KOPT-K1 (cell line): ENCODE measurements around the gene TCEANC.
"Not testable (repeated sequence)": the region's sequence is repeated elsewhere in the genome, so short reads cannot be mapped to it uniquely, and the experiment has no call there.

ENCODE experiments used
- H3K27ac ChIP-seq: fragments of 200-600 bp; sonication (generic); 2 replicates; pipeline ENCODE4 v1.5.1; 2016; ENCODE audit warnings: antibody characterized with exemption, mild to moderate bottlenecking, low read depth, low read length; ENCODE audit not compliant: poor library complexity, severe bottlenecking
- H3K36me3 ChIP-seq: fragments of 200-600 bp; sonication (generic); 2 replicates; pipeline ENCODE4 v1.5.1; 2017; ENCODE audit warnings: antibody characterized with exemption, mild to moderate bottlenecking, low read length, moderate library complexity; ENCODE audit not compliant: insufficient read depth
- H3K9me3 ChIP-seq: fragments of 200-600 bp; sonication (generic); 2 replicates; pipeline ENCODE4 v1.5.1; 2017; ENCODE audit warnings: antibody characterized with exemption, low read length, mild to moderate bottlenecking; ENCODE audit not compliant: insufficient read depth, poor library complexity, severe bottlenecking

The TCEANC gene

DNA sequence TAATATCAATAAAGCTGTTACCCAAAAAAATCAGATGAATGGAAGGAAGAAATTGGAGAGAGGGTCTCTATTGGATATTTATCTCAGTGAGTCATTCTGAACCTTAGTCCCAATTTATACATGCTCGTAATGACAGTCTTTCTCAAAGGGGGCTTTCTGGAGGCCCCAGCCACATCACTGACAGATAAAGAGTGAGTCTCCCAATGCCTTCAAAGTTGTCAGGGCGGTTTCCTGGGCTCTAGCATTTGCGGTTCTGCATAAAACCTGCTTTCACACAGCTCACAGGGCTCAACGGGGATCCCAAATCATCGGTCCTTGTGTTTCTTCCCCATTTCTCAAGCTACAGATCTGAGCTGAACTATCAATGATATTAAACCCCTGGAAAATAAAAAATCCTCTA, 17.3 kb downstream of the TCEANC start:
- H3K27ac ChIP-seq, result no peak overlapping the region
- H3K36me3 ChIP-seq, result no peaks in the 10 kb centered on the region
- no peaks in the 10 kb centered on the region for H3K9me3 ChIP-seq

DNA sequence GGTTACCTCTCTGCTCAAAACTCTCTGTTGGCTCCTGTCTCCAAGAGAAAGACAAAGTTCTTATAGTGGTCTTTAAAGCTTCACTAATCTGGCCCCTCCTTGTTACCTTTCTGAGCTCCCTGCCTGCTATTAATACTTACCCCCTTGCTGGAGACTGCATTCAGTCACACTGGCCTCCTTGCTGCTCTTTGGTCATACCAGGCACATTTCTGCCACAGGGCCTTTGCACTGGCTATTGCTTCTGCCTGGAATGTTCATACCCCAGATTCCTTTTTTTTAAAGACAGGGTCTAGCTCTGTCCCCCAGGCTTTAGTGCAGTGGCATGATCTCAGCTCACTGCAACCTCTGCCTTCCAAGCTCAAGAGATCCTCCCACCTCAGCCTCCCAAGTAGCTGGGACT, 20.1 kb downstream of the TCEANC start:
- Histone ChIP-seq H3K27ac (no peak overlapping the region), H3K36me3 (no peaks in the 10 kb centered on the region), H3K9me3 (no peaks in the 10 kb centered on the region)

DNA sequence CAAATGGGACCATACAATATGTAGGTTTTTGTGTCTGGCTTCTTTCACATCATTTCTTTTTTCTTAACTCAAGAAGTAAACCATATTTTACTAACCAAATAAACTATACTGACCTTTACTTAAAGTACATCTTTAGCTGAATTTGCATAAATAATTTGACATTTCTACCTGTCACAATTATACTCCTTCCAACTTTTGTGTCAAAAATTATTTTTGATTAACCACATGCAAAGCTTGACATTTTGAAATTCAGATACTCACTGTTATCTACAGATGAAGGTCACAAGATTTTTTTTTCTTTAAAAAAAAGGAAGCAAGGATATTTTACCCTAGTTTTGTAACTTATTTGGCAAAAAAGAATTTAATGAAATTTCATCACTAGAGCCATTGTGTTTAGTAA, 23.9 kb downstream of the TCEANC start:
- no peaks in the 10 kb centered on the region for H3K9me3 ChIP-seq
- H3K27ac ChIP-seq, result no peak overlapping the region
- H3K36me3 ChIP-seq, result no peaks in the 10 kb centered on the region

DNA sequence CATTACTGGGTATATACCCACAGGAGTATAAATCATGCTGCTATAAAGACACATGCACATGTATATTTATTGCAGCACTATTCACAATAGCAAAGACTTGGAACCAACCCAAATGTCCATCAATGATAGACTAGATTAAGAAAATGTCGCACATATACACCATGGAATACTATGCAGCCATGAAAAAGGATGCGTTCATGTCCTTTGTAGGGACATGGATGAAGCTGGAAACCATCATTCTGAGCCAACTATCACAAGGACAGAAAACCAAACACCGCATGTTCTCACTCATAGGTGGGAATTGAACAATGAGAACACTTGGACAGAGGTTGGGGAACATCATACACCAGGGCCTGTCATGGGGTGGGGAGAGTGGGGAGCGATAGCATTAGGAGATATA, 26.8 kb downstream of the TCEANC start:
- H3K27ac ChIP-seq, H3K36me3 ChIP-seq, H3K9me3 ChIP-seq: not testable (repeated sequence)

DNA sequence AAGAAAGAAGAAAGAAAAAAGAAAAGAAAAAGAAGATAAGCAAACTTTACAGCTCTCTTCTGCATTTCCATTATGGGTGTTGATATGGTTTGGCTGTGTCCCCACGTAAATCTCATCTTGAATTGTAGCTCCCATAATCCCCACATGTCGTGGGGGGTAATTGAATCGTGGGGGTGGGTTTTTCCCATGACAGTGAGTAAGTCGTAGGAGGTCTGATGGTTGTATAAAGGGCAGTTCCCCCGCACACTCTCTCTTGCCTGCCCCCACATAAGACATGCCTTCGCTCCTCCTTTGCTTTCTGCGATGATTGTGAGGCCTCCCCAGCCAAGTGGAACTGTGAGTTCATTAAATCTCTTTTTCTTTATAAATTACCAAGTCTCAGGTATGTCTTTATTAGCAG, 28.7 kb downstream of the TCEANC start:
- Histone ChIP-seq H3K27ac (no peak overlapping the region), H3K9me3 (no peaks in the 10 kb centered on the region), H3K36me3 (no peaks in the 10 kb centered on the region)

DNA sequence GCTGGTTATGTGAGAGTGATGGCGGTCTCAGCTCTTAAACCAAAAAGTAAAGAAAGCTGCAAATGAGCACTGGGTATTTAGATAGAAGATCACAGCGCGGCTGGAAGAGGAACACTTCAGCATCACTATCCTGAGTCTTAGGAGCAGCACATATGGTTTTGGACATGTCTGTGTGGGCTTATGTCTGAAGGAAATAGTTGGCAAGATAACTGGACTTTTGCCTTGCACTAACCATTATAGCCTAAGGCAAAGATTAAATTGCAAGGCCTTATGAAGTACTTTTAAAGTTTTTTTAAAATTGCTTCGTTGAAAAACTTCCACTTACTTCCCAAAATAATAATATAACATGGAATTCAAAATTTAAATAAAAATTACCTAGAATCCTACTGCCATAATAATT, 31.4 kb downstream of the TCEANC start:
- no peak overlapping the region for H3K27ac ChIP-seq
- no peaks in the 10 kb centered on the region for H3K36me3 ChIP-seq
- H3K9me3 ChIP-seq, result no peaks in the 10 kb centered on the region

DNA sequence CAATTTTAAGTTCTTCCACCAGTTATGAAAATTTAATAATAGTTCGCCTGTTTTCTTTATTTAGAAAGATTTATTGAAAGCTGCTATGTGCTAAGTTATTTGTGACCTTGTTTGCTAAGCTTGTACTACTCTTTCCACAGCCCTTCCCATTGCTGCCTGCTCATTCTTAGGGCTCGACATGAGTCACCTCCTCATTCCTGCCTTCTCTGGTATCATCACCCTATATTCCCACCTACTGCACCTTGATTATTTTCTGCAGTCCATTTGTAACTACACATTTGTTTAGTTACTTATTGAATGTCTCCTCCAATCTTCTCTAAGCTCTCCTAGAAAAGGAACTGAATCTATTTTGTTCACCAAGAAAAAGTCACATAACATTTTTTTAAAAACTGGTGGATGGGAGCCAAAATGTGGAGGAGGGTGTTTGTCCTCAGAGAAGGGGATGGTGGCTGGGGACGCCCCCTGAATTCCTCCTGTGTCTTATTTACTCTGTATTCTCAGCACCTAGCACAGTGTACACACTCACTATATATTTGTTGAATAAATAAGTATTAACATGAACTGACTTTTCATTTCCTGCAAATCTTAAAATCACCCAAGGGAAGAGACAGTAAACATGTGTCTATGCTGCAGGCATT, 32.3 kb downstream of the TCEANC start:
- Histone ChIP-seq H3K27ac (no peak overlapping the region), H3K36me3 (no peaks in the 10 kb centered on the region), H3K9me3 (no peaks in the 10 kb centered on the region)

DNA sequence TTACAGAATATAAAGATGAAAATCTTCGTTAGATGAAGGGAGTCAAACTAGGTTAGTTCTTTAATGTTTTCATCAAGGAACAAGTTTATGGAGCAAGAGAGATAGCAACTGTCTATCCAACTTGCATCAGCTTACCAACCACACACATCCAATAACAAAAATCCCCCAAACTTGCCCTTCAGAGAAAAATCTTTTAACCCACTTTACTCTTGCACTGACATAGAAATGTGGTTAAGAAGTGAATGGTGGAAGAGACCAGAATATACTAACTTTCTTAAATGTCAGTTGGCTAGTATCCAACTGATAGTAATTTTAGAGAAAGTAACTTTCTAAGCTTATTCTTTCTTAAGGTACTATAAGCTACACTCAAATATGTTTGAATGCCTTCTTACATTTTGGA, 34.3 kb downstream of the TCEANC start:
- H3K9me3 ChIP-seq, result no peaks in the 10 kb centered on the region
- H3K27ac ChIP-seq, result no peak overlapping the region
- H3K36me3 ChIP-seq, result no peaks in the 10 kb centered on the region

DNA sequence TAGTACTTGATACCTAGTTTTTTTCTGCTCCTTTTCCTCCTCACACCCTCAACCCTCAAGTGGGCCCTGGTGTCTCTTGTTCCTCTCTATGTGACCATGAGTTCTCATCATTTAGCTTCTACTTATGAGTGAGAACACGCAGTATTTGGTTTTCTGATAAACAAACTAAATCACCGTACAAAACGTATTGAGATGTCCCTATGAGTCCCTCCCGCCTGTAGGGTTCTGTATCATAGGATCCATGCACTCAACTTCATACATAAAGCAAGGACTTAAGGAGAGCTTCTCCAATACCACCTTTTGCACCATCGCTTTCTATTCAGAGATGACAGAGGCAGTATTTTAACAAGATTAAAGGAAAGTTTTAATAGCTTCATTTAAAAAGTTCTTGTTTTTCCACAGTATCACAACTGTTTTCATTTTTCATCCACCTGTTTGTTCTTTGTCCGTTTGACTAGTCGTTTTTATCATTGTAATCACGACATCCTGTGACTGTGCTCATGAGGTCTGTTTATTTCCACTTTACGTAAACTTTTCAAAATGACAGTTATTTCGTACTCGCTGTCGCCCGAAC, 35.5 kb downstream of the TCEANC start:
- no peaks in the 10 kb centered on the region for H3K36me3 ChIP-seq
- H3K27ac ChIP-seq, result peak overlapping the region; percentile 67
- H3K9me3 ChIP-seq, result no peaks in the 10 kb centered on the region

DNA sequence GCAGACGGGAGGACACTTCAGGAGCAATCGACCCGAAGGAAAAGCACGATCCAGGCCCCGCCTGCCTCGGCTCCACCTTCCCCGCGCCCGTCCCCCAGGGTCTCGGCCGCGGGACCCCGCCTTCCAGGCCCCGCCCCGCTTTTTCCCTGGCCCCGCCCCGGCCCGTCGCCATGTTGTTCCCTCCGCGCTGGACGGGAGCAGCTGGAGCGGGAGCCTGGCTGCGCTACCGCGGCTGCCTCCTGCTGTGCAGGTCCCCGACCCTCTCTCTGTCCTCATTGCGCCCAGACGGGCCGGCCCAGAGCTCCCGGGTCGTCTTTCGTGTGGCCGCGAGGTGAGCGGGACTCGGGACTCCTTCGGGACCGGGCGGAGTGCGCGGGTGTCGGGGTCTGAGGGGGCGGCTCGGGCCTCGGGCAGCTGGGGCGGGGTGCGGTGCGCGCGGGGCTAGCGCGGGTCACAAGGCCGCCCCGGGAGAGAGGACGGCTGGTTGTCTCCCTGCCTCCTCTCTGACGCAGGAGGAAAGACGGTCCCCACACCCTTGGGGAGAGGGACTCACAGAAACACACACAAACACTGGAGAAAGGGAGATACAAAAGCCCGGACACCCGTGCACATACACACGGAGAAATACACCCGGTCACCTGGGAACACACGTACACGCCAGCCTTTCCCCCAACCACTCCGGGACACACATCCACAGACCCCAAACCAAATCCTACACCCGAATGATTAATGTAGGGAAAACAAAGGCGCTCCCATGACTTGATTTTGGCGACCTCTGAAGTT, 36.2 kb downstream of the TCEANC start, which contains the start of gene RAB9A:
RAB9A (plus strand) TSS at position 171 of the 783 bp plus-strand sequence. CDS start 19,619 bp downstream, outside the sequence.
- H3K36me3 ChIP-seq, result no peaks in the 10 kb centered on the region
- H3K9me3 ChIP-seq, result no peaks in the 10 kb centered on the region
- H3K27ac ChIP-seq, result peak within 1 kb of the TSS; percentile 67

DNA sequence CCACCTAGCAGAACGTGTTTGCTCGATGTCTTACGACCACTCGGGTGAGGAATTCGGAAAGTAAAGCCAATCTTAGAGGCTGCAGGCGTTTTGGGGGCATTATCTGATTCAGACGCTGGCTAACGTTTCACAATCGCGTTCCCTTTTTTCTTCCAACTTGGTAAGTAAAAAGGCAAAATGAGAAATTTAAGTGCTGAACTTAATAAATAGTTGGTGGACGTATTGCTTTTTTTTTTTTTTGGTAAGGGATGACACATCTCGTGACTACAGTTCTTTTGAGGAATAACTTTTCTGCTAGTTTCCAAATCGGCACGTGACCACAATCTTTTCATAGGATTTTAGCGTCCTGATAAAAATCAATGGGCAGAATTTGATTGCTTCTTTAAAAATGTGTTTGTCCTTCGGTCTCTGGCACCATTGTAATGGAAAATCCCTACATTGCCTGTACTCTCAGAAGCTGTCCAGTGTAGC, 36.8 kb downstream of the TCEANC start:
- H3K27ac ChIP-seq, result peak overlapping the region; percentile 67
- H3K36me3 ChIP-seq, result no peaks in the 10 kb centered on the region

DNA sequence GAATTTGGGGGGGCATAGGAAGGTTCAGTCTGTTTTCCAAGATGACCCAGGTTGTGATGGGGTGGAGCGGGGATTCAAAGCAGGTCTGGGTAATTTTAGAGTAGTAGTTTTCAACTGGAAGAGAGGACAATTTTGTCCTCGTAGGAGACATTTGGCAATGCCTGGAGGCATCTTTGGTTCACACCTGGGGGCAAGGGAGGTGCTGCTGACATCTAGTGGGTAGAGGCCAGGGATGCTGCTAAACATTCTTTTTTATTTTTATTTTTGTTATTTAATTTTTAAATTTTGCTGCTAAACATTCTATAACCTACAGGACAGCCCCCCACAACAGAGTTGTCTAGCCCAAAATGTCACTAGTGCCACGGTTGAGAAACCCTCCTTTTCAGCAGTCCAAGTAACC, 37.9 kb downstream of the TCEANC start:
- no peaks in the 10 kb centered on the region for H3K9me3 ChIP-seq
- no peaks in the 10 kb centered on the region for H3K36me3 ChIP-seq
- H3K27ac ChIP-seq, result no peak overlapping the region

More for the DNA sequence above, 36.8 kb downstream of the TCEANC start:
- no peaks in the 10 kb centered on the region for H3K9me3 ChIP-seq

DNA sequence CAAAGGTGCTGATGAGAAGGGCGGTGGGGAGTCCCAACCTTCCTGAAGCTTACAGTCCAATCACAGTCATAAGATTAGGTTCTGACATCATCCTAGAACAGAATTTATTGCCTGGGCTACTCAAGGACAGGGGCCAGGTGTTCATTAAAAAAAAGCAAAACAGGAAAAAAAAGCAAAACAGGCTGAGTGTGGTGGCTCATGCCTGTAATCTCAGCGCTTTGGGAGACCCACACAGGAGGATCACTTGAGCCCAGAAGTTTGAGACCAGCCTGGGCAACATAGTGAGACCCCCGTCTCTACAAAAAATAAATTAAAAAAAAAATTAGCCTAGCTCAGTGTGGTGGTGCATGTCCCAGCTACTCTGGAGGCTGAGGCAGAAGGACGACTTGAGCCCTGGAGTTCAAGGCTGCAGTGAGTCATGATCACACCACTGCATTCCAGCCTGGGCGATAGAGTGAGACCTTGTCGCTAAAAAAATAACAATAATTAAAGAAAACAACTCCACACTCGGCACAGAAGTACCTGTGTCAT, 39.0 kb downstream of the TCEANC start:
- Histone ChIP-seq H3K27ac (no peak overlapping the region), H3K36me3 (no peaks in the 10 kb centered on the region), H3K9me3 (no peaks in the 10 kb centered on the region)

DNA sequence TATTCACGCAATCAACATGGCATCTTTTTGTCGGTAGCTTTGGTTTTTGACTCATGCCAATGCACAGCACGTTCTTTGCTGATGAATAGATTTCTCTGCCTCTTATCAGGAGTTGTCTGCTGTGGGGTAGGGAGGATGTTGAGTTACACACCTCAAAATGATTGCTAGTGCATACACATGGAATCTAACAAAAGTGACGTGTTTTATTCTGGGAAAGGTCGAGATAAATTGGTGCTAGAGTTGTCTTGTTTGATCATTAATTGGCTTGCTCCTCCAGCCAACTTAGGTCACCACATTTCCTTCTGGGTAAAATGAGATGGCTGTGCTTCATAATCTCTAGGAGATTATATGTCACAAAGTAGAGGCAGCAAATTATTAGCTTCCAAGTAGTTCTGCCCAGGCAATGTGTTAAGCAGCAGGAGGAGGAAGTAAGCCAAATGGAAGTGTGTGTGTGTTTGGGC, 39.9 kb downstream of the TCEANC start:
- no peaks in the 10 kb centered on the region; the same call in 1 of the 2 replicates for H3K36me3 ChIP-seq
- no peak overlapping the region for H3K27ac ChIP-seq
- no peaks in the 10 kb centered on the region for H3K9me3 ChIP-seq

DNA sequence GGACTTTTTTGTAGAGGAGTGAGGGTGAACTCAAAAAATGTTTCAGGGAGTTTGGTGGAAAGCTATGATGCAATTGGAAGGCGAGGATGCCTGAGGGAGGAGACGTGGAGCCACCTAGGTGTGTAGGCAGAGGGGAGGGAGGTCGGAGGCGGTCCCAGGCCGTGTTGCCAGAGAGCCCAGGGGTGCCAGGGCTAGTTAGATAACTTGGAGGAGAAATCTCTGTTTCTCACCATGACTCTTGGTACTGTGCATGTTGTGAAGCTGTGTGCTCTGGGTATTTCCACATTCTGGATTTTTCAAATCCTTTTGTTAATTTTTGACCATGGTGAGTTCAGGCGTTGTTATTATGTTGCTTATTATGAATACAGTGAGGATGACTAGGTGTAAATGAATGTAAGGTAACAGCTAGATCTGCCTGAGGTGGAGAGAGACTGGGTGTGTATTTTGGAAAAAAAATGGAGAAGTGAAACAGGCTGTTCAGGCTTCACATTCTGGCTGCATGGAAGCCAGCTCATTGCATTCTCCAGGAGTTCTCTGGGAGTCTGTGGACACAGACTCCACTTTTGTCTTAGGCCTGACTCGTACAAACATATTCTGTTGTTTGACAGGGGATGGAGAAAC, 40.5 kb downstream of the TCEANC start:
- Histone ChIP-seq H3K36me3 (no peaks in the 10 kb centered on the region; the same call in 1 of the 2 replicates), H3K9me3 (no peaks in the 10 kb centered on the region), H3K27ac (no peak overlapping the region)
